Ishikawa (cell line): ENCODE results near the gene MRGPRD.

Experiments used
- CEBPB ChIP-seq: IDR thresholded peaks from 2 replicates; pipeline ENCODE4 v1.6.1; 2012
- CREB1 ChIP-seq: IDR thresholded peaks from 2 replicates; pipeline ENCODE4 v1.6.1; 2012; ENCODE audit warnings: low read depth
- EGR1 ChIP-seq: IDR thresholded peaks from 2 replicates; pipeline ENCODE4 v1.6.1; 2012
- EP300 ChIP-seq: IDR thresholded peaks from 2 replicates; pipeline ENCODE4 v1.6.1; 2012; ENCODE audit warnings: borderline replicate concordance
- RAD21 ChIP-seq: IDR thresholded peaks from 2 replicates; pipeline ENCODE4 v1.6.1; 2012; ENCODE audit warnings: low read depth
- REST ChIP-seq: IDR thresholded peaks from 2 replicates; pipeline ENCODE4 v1.6.1; 2012; ENCODE audit warnings: low read depth, mild to moderate bottlenecking
- TAF1 ChIP-seq: IDR thresholded peaks from 2 replicates; pipeline ENCODE4 v1.6.1; 2012; ENCODE audit warnings: low read depth, mild to moderate bottlenecking
- TEAD4 ChIP-seq: IDR thresholded peaks from 2 replicates; pipeline ENCODE4 v1.6.1; 2012
- USF1 ChIP-seq: IDR thresholded peaks from 2 replicates; pipeline ENCODE4 v1.6.1; 2012
- YY1 ChIP-seq: IDR thresholded peaks from 2 replicates; pipeline ENCODE4 v1.6.1; 2012; ENCODE audit warnings: low read depth
- ZBTB7A ChIP-seq: IDR thresholded peaks from 2 replicates; pipeline ENCODE4 v1.6.1; 2012; ENCODE audit warnings: low read depth
- TF ChIP-seq, protein P1 (sequence below): IDR thresholded peaks from 2 replicates; pipeline ENCODE4 v1.6.1; 2012

- TF ChIP-seq CREB1: no peak
- no peak for TF ChIP-seq YY1
- TF ChIP-seq EP300: no peak
- TF ChIP-seq EGR1: no peak
- TF ChIP-seq USF1: no peak
- no peak for TF ChIP-seq REST
- TF ChIP-seq CEBPB: no peak
- no peak for TF ChIP-seq RAD21
- TF ChIP-seq, protein P1, sequence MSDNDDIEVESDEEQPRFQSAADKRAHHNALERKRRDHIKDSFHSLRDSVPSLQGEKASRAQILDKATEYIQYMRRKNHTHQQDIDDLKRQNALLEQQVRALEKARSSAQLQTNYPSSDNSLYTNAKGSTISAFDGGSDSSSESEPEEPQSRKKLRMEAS: no peak
- no peak for TF ChIP-seq TAF1
- no peak for TF ChIP-seq ZBTB7A
- no peak for TF ChIP-seq TEAD4
Measured at GRCh38 chr11:69005183-69005630, 24.4 kb upstream of the MRGPRD start.
